ENCODE results near the gene ATF7IP2. TPM values are rescaled to one million over a fixed set of nuclear protein-coding genes. Genes with fewer than 3 reads are reported as not detected.
A peak's percentile ranks its signal among the peaks of the same experiment; 100 is the strongest.

ATF7IP2 gene
- total and polyA plus RNA-seq, 2 of the 13 experiments (the other 11 are each of a cell fraction or from before 2014, with no cell fraction given): 117 to 217 TPM

- TF ChIP-seq ZNF280D (CRISPR knock-in tag; IDR thresholded peaks at IDR 0.05): peak; percentile 96
- TF ChIP-seq KLF16 (CRISPR knock-in tag; IDR thresholded peaks at IDR 0.05): peak in 1 of 2 experiments; percentile 100; a peak in 2 of 4 replicates
- TF ChIP-seq CEBPB (IDR thresholded peaks at IDR 0.05; ENCODE audit: borderline replicate concordance, low read depth, low read length): no peak
- TF ChIP-seq MYNN (CRISPR knock-in tag; IDR thresholded peaks at IDR 0.05; ENCODE audit: low read depth): peak; percentile 92; the same call in 1 of the 2 replicates
- TF ChIP-seq ZBTB33 (CRISPR knock-in tag; IDR thresholded peaks at IDR 0.05): peak; percentile 87
- TF ChIP-seq ZNF777 (CRISPR knock-in tag; IDR thresholded peaks at IDR 0.05): 0 out of 2 replicates have a peak, but pooled peaks have one; percentile 67
- TF ChIP-seq, protein P1, sequence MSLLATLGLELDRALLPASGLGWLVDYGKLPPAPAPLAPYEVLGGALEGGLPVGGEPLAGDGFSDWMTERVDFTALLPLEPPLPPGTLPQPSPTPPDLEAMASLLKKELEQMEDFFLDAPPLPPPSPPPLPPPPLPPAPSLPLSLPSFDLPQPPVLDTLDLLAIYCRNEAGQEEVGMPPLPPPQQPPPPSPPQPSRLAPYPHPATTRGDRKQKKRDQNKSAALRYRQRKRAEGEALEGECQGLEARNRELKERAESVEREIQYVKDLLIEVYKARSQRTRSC (CRISPR knock-in tag; IDR thresholded peaks at IDR 0.05; ENCODE audit: low read depth): peak; percentile 76; the same call in 1 of the 2 replicates
- peak; percentile 98 for TF ChIP-seq ZC3H13 (CRISPR knock-in tag; IDR thresholded peaks at IDR 0.05)
- TF ChIP-seq SYNCRIP (IDR thresholded peaks at IDR 0.05; ENCODE audit: insufficient read depth, low read depth, low read length): no peak
- peak; percentile 51; the same call in 1 of the 2 replicates for TF ChIP-seq NCOR1 (IDR thresholded peaks at IDR 0.05; ENCODE audit: borderline replicate concordance, low read length)
- peak; percentile 91; the same call in 1 of the 2 replicates for TF ChIP-seq ZNF264 (CRISPR knock-in tag; IDR thresholded peaks at IDR 0.05)
- TF ChIP-seq LBX2 (CRISPR knock-in tag; IDR thresholded peaks at IDR 0.05; ENCODE audit: borderline replicate concordance): peak; percentile 94; the same call in 1 of the 2 replicates
- TF ChIP-seq HNRNPUL1 (IDR thresholded peaks at IDR 0.05; ENCODE audit: low read depth, low read length): peak; percentile 91; the same call in 1 of the 2 replicates
- peak; percentile 55; the same call in 1 of the 2 replicates for TF ChIP-seq GMEB2 (CRISPR knock-in tag; IDR thresholded peaks at IDR 0.05; ENCODE audit: low read depth)
- TF ChIP-seq ZNF317 (CRISPR knock-in tag; IDR thresholded peaks at IDR 0.05): peak; percentile 96
- TF ChIP-seq CBX1 (IDR thresholded peaks at IDR 0.05; ENCODE audit: low read depth): peak; percentile 96
- TF ChIP-seq, protein P2, sequence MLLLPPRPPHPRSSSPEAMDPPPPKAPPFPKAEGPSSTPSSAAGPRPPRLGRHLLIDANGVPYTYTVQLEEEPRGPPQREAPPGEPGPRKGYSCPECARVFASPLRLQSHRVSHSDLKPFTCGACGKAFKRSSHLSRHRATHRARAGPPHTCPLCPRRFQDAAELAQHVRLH (CRISPR knock-in tag; IDR thresholded peaks at IDR 0.05; ENCODE audit: borderline replicate concordance, low read depth): peak; percentile 97
- TF ChIP-seq, protein P3, sequence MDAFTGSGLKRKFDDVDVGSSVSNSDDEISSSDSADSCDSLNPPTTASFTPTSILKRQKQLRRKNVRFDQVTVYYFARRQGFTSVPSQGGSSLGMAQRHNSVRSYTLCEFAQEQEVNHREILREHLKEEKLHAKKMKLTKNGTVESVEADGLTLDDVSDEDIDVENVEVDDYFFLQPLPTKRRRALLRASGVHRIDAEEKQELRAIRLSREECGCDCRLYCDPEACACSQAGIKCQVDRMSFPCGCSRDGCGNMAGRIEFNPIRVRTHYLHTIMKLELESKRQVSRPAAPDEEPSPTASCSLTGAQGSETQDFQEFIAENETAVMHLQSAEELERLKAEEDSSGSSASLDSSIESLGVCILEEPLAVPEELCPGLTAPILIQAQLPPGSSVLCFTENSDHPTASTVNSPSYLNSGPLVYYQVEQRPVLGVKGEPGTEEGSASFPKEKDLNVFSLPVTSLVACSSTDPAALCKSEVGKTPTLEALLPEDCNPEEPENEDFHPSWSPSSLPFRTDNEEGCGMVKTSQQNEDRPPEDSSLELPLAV (CRISPR knock-in tag; conservative IDR thresholded peaks at IDR 0.05; ENCODE audit: low read depth): no peak
Measured at GRCh38 chr16:10385725-10386516, at the start of gene ATF7IP2 (continued).
